B cell (primary cell): ENCODE data around the gene BACH2.

Experiments used
- EZH2 ChIP-seq: IDR thresholded peaks from 2 replicates; pipeline ENCODE4 v1.6.1; 2012; ENCODE audit warnings: borderline replicate concordance, low read depth, mild to moderate bottlenecking, moderate library complexity, low read length; ENCODE audit not compliant: insufficient read depth, poor library complexity, severe bottlenecking
- TF ChIP-seq, protein P1 (sequence below): fragments of 200-600 bp; IDR thresholded peaks from one replicate; pipeline ENCODE4 v1.8.0; 2022; ENCODE audit warnings: antibody characterized with exemption, mild to moderate bottlenecking

- TF ChIP-seq EZH2 = no peak
- TF ChIP-seq, protein P1, sequence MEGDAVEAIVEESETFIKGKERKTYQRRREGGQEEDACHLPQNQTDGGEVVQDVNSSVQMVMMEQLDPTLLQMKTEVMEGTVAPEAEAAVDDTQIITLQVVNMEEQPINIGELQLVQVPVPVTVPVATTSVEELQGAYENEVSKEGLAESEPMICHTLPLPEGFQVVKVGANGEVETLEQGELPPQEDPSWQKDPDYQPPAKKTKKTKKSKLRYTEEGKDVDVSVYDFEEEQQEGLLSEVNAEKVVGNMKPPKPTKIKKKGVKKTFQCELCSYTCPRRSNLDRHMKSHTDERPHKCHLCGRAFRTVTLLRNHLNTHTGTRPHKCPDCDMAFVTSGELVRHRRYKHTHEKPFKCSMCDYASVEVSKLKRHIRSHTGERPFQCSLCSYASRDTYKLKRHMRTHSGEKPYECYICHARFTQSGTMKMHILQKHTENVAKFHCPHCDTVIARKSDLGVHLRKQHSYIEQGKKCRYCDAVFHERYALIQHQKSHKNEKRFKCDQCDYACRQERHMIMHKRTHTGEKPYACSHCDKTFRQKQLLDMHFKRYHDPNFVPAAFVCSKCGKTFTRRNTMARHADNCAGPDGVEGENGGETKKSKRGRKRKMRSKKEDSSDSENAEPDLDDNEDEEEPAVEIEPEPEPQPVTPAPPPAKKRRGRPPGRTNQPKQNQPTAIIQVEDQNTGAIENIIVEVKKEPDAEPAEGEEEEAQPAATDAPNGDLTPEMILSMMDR = no peak
Observed at GRCh38 chr6:90113389-90113788, 183.3 kb downstream of the BACH2 start.
